Activated effector memory CD4-positive, alpha-beta T cell treated with anti-CD3 and anti-CD28 coated beads, Interleukin-2, amount 50 U/mL, for 16 hours (primary cell): ENCODE measurements around the gene PRH2.

Source experiments
- DNase-seq: peaks from one replicate; pipeline ENCODE4 v3.0.0-alpha.2; 2020

PRH2 gene

GRCh38 chr12:10965476-10965875 is 36.4 kb downstream of the PRH2 start:
- no peak for DNase-seq

- no peak for DNase-seq
Observed at GRCh38 chr12:10966314-10966713, 37.3 kb downstream of the PRH2 start.

GRCh38 chr12:10967409-10967808 is 38.4 kb downstream of the PRH2 start:
- no peak for DNase-seq

GRCh38 chr12:10968765-10969456 is 39.9 kb downstream of the PRH2 start:
- no peak for DNase-seq

GRCh38 chr12:10974965-10975364 is 45.9 kb downstream of the PRH2 start:
- DNase-seq = no peak

GRCh38 chr12:10982244-10982643 is 53.2 kb downstream of the PRH2 start:
- no peak for DNase-seq
